Neural cell (in vitro differentiated cells): ENCODE measurements around the gene LRIG2. TPM values are rescaled to one million over a fixed set of nuclear protein-coding genes. Genes with fewer than 3 reads are reported as not detected.

ENCODE experiments used
- H2AFZ ChIP-seq: fragments of 200-600, 300-800 bp; sonication (generic), shearing (Covaris generic); 2 replicates; pipeline ENCODE4 v1.6.0; 2014; ENCODE audit warnings: low read depth, mild to moderate bottlenecking, antibody characterized with exemption, low read length, moderate library complexity
- H3F3A ChIP-seq: fragments of 200-600 bp; shearing (Covaris generic); 2 replicates; pipeline ENCODE4 v1.6.1; 2016; ENCODE audit warnings: mild to moderate bottlenecking, moderate library complexity, mixed read lengths, antibody characterized with exemption, low read length; ENCODE audit not compliant: insufficient read depth, poor library complexity, severe bottlenecking
- H3K27ac ChIP-seq: fragments of 200-600, 300-800 bp; sonication (generic), shearing (Covaris generic); 2 replicates; pipeline ENCODE4 v1.5.1; 2014; ENCODE audit warnings: mild to moderate bottlenecking, low read length, moderate library complexity
- H3K27me3 ChIP-seq: fragments of 300-800, 200-600 bp; sonication (generic), shearing (Covaris generic); 2 replicates; pipeline ENCODE4 v1.6.0; 2014; ENCODE audit warnings: mild to moderate bottlenecking, low read depth, low read length, moderate library complexity; ENCODE audit not compliant: insufficient read depth
- H3K36me3 ChIP-seq: fragments of 300-800, 200-600 bp; sonication (generic), shearing (Covaris generic); 2 replicates; pipeline ENCODE4 v1.5.1; 2014; ENCODE audit warnings: mild to moderate bottlenecking, antibody characterized with exemption, low read length, moderate library complexity; ENCODE audit not compliant: insufficient read depth
- H3K4me2 ChIP-seq: fragments of 300-800, 200-600 bp; sonication (generic), shearing (Covaris generic); 2 replicates; pipeline ENCODE4 v1.6.0; 2014; ENCODE audit warnings: mild to moderate bottlenecking, low read length
- H3K4me3 ChIP-seq: fragments of 300-800, 200-600 bp; sonication (generic), shearing (Covaris generic); 2 replicates; pipeline ENCODE4 v1.5.1; 2014; ENCODE audit warnings: mild to moderate bottlenecking, low read length, moderate library complexity
- H3K79me2 ChIP-seq: fragments of 200-600 bp; shearing (Covaris generic); replicated peaks from 2 replicates; pipeline ENCODE4 v1.6.0; 2014; ENCODE audit warnings: mild to moderate bottlenecking, low read length, moderate library complexity; ENCODE audit not compliant: insufficient read depth
- H3K9ac ChIP-seq: fragments of 300-800, 200-600 bp; sonication (generic), shearing (Covaris generic); 2 replicates; pipeline ENCODE4 v1.6.1; 2016; ENCODE audit warnings: mild to moderate bottlenecking, low read length, mixed read lengths
- H3K9me2 ChIP-seq: fragments of 200-600 bp; shearing (Covaris generic); 2 replicates; pipeline ENCODE4 v1.6.1; 2016; ENCODE audit warnings: mild to moderate bottlenecking, low read length, mixed read lengths; ENCODE audit not compliant: insufficient read depth
- H3K9me3 ChIP-seq: fragments of 200-600, 300-800 bp; sonication (generic), shearing (Covaris generic); 2 replicates; pipeline ENCODE4 v1.6.1; 2016; ENCODE audit warnings: mild to moderate bottlenecking, mixed run types, low read length, moderate library complexity, mixed read lengths
- H4K20me1 ChIP-seq: fragments of 200-600 bp; shearing (Covaris generic); 2 replicates; pipeline ENCODE4 v1.6.1; 2016; ENCODE audit warnings: mild to moderate bottlenecking, mixed run types; ENCODE audit not compliant: insufficient read depth
- CTCF ChIP-seq: fragments of 450-650 bp; IDR thresholded peaks from 2 replicates; pipeline ENCODE4 v1.5.1; 2014; ENCODE audit warnings: antibody characterized with exemption, mild to moderate bottlenecking, moderate library complexity; ENCODE audit not compliant: poor library complexity, severe bottlenecking
- EP300 ChIP-seq: fragments of 450-650 bp; conservative IDR thresholded peaks from 2 replicates; pipeline ENCODE4 v1.6.1; 2014; ENCODE audit warnings: antibody characterized with exemption, mild to moderate bottlenecking, moderate library complexity; ENCODE audit not compliant: poor library complexity, severe bottlenecking
- EZH2 ChIP-seq: fragments of 200-600, 300-800 bp; shearing (Covaris generic), sonication (generic); IDR thresholded peaks from 2 replicates; pipeline ENCODE4 v1.6.1; 2014; ENCODE audit warnings: antibody characterized with exemption, low read length, borderline replicate concordance, mild to moderate bottlenecking; ENCODE audit not compliant: insufficient read depth, poor library complexity, severe bottlenecking
- MXI1 ChIP-seq: fragments of 450-650 bp; conservative IDR thresholded peaks from 2 replicates; pipeline ENCODE4 v1.6.1; 2014; ENCODE audit warnings: antibody characterized with exemption, mild to moderate bottlenecking; ENCODE audit not compliant: poor library complexity, severe bottlenecking
- POLR2AphosphoS5 ChIP-seq: IDR thresholded peaks from 2 replicates; pipeline ENCODE4 v1.6.1; 2012
- RAD21 ChIP-seq: fragments of 450-650 bp; conservative IDR thresholded peaks from 2 replicates; pipeline ENCODE4 v1.6.1; 2014; ENCODE audit warnings: antibody characterized with exemption, mild to moderate bottlenecking, moderate library complexity
- REST ChIP-seq: IDR thresholded peaks from 2 replicates; pipeline ENCODE4 v1.6.1; 2012; ENCODE audit warnings: borderline replicate concordance
- SMC3 ChIP-seq: fragments of 450-650 bp; conservative IDR thresholded peaks from 2 replicates; pipeline ENCODE4 v1.6.1; 2014; ENCODE audit warnings: antibody characterized with exemption, mild to moderate bottlenecking, moderate library complexity; ENCODE audit not compliant: poor library complexity
- TAF1 ChIP-seq: IDR thresholded peaks from 2 replicates; pipeline ENCODE4 v1.6.1; 2012; ENCODE audit warnings: low read depth
- polyA plus RNA-seq: library from polyadenylated mRNA; depleted of rRNA; stranded (reverse); fragments of >200 nt; gene quantifications from 2 replicates; pipeline ENCODE4 v1.2.3, GENCODE V29; 2014

The LRIG2 gene
- polyA plus RNA-seq, 1 donor from 2014 or later: 11.1 TPM

- Histone ChIP-seq H3K27me3 (no peaks in the 10 kb centered on the region), H2AFZ (no peak overlapping the region), H3K4me3 (no peak overlapping the region), H3K4me2 (no peak overlapping the region), H3K27ac (no peak overlapping the region), H3K9ac (no peak overlapping the region), H3F3A (no peaks in the 10 kb centered on the region), H3K9me3 (no peaks in the 10 kb centered on the region), H3K36me3 (no peaks in the 10 kb centered on the region), H4K20me1 (no peaks in the 10 kb centered on the region), H3K9me2 (no peaks in the 10 kb centered on the region), H3K79me2 (no peaks in the 10 kb centered on the region)
- TF ChIP-seq POLR2AphosphoS5 (no peak), EP300 (no peak), CTCF (no peak), SMC3 (no peak), EZH2 (no peak), RAD21 (no peak), REST (no peak), TAF1 (no peak), MXI1 (no peak)
Measured at GRCh38 chr1:113027007-113027406, 46.0 kb upstream of the LRIG2 start.

- Histone ChIP-seq H3K27me3 (no peaks in the 10 kb centered on the region), H3K4me3 (no peak overlapping the region), H2AFZ (no peak overlapping the region), H3K27ac (no peak overlapping the region), H3K36me3 (no peaks in the 10 kb centered on the region), H3K4me2 (no peak overlapping the region), H3K9ac (no peak overlapping the region), H3K9me2 (no peaks in the 10 kb centered on the region), H4K20me1 (no peaks in the 10 kb centered on the region), H3K9me3 (no peaks in the 10 kb centered on the region), H3K79me2 (no peaks in the 10 kb centered on the region), H3F3A (no peaks in the 10 kb centered on the region)
- TF ChIP-seq MXI1 (no peak), POLR2AphosphoS5 (no peak), TAF1 (no peak), SMC3 (no peak), RAD21 (no peak), REST (no peak), EP300 (no peak), EZH2 (no peak), CTCF (no peak)
Measured at GRCh38 chr1:113027449-113027848, 45.5 kb upstream of the LRIG2 start.
